HG02970 (cell line): ENCODE results near the gene GNE.
"Not testable (repeated sequence)": the region's sequence is repeated elsewhere in the genome, so short reads cannot be mapped to it uniquely, and the experiment has no call there.

ENCODE experiments used
- ATAC-seq: cut with Tn5 transposase; IDR thresholded peaks from one replicate; pipeline ENCODE4 v1.9.1; 2021; ENCODE audit warnings: mild to moderate bottlenecking, moderate library complexity, moderate number of reproducible peaks; ENCODE audit not compliant: unreplicated experiment, low FRiP score

Gene GNE

GRCh38 chr9:36275060-36275459, 16.8 kb upstream of the GNE start:
- no peak for ATAC-seq

- not testable (repeated sequence) for ATAC-seq
These were observed 15.1 kb upstream of the GNE start for GRCh38 chr9:36273354-36273753.

GRCh38 chr9:36268007-36268427, 9.8 kb upstream of the GNE start:
- no peak for ATAC-seq

- ATAC-seq: no peak
These were observed 6.6 kb upstream of the GNE start for GRCh38 chr9:36264896-36265295.

GRCh38 chr9:36263683-36264082, 5.4 kb upstream of the GNE start:
- ATAC-seq: no peak

GRCh38 chr9:36258996-36259533, 817 bp upstream of the GNE start:
- ATAC-seq: no peak

GRCh38 chr9:36251428-36251827, 6.8 kb downstream of the GNE start:
- ATAC-seq: no peak

- ATAC-seq: no peak
These were observed 8.2 kb downstream of the GNE start for GRCh38 chr9:36250079-36250478.

GRCh38 chr9:36249189-36249588, 9.1 kb downstream of the GNE start:
- ATAC-seq: no peak

GRCh38 chr9:36248061-36248460, 10.2 kb downstream of the GNE start:
- not testable (repeated sequence) for ATAC-seq

- ATAC-seq: no peak
These were observed 10.9 kb downstream of the GNE start for GRCh38 chr9:36247356-36247755.

GRCh38 chr9:36245906-36246305, 12.3 kb downstream of the GNE start:
- ATAC-seq: no peak

GRCh38 chr9:36239675-36240074, 18.6 kb downstream of the GNE start:
- ATAC-seq: not testable (repeated sequence)

GRCh38 chr9:36239205-36239604, 19.0 kb downstream of the GNE start:
- ATAC-seq: not testable (repeated sequence)

- no peak for ATAC-seq
These were observed 21.0 kb downstream of the GNE start for GRCh38 chr9:36237230-36237629.

GRCh38 chr9:36222449-36222848, 35.8 kb downstream of the GNE start:
- no peak for ATAC-seq

GRCh38 chr9:36221667-36222066, 36.6 kb downstream of the GNE start:
- ATAC-seq: no peak

- ATAC-seq: no peak
These were observed 39.8 kb downstream of the GNE start for GRCh38 chr9:36218411-36218901.

- ATAC-seq: no peak
These were observed 40.2 kb downstream of the GNE start for GRCh38 chr9:36218011-36218410.

- no peak for ATAC-seq
These were observed 40.8 kb downstream of the GNE start for GRCh38 chr9:36217256-36217968.

GRCh38 chr9:36214571-36214970, 43.7 kb downstream of the GNE start:
- no peak for ATAC-seq

GRCh38 chr9:36213989-36214388, 44.3 kb downstream of the GNE start:
- ATAC-seq: no peak
